GM10248 (cell line): ENCODE data around the gene PIK3CG.

Experiments used
- CTCF ChIA-PET: fragments of 300-600 bp; sonication (Branson Sonifier 250); formaldehyde crosslinking; extraction: SDS; loops from one replicate; lab custom pipeline; 2021; ENCODE audit warnings: antibody characterized with exemption; lab: Yijun Ruan, JAX
- POLR2A ChIA-PET: fragments of 350-650 bp; sonication (Branson Sonifier 250); formaldehyde crosslinking; extraction: SDS; loops from one replicate; lab custom pipeline; 2020; ENCODE audit warnings: antibody characterized with exemption; lab: Yijun Ruan, JAX
- DNase-seq: peaks from one replicate; pipeline ENCODE4 v3.0.0; 2012; ENCODE audit errors: extremely low spot score
- TF ChIP-seq, protein P1 (sequence below): IDR thresholded peaks from 2 replicates; pipeline ENCODE4 v1.5.1; 2012; ENCODE audit warnings: mild to moderate bottlenecking, low read depth; ENCODE audit errors: extremely low read depth, missing control alignments, control extremely low read depth

Gene PIK3CG

DNA sequence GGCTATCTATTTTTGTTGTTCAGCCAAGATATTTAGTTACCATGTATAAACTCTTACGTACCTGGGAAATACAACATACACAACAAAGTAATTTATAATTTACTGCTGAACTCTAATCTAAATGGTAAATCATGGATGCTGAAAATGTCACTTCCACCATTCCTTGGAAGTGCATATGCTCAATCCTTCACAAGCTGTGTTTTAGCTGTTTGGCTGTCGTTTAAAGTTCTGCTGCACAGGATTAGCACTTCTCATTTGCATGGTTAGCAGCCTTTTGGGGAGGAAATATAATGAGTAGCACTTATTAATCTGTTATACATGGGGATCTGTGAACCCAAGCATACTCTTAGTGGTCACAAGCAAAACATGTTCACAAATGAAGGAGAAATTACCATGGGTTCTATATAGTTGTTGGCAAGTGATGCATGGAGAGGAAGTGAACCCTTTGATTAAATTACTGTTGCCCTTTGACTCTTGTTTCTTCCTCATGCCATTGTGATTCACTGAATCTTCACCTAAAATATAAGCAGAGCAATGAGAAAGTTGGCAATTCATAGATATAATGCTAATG, 18.5 kb downstream of the PIK3CG start:
- TF ChIP-seq, protein P1, sequence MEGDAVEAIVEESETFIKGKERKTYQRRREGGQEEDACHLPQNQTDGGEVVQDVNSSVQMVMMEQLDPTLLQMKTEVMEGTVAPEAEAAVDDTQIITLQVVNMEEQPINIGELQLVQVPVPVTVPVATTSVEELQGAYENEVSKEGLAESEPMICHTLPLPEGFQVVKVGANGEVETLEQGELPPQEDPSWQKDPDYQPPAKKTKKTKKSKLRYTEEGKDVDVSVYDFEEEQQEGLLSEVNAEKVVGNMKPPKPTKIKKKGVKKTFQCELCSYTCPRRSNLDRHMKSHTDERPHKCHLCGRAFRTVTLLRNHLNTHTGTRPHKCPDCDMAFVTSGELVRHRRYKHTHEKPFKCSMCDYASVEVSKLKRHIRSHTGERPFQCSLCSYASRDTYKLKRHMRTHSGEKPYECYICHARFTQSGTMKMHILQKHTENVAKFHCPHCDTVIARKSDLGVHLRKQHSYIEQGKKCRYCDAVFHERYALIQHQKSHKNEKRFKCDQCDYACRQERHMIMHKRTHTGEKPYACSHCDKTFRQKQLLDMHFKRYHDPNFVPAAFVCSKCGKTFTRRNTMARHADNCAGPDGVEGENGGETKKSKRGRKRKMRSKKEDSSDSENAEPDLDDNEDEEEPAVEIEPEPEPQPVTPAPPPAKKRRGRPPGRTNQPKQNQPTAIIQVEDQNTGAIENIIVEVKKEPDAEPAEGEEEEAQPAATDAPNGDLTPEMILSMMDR = no peak
- ChIA-PET CTCF (interaction anchor here (1.0 kb wide), 1 partner anchor 12 kb away, joined by 3 read pairs; no protein-coding TSS in a partner anchor), POLR2A (no interaction called here)
- no peak for DNase-seq

DNA sequence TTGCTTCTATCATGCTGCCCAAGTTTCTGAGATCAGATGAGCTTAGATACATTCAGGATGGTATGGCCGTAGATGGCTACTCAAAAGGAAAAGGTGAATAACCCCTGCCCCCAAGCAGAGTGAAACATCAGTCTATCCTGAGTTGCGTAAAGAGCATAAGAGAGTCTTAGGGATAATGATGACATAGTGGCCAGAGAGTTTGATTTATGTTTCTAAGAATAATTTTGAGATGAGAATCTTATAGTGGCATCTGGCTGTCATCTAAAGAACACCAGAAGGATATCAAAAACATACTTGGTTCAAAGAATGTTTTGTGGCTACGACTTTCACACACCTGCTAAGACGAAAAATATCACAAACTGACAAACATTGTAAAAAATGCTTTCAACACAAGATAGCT, 20.6 kb downstream of the PIK3CG start:
- no peak for DNase-seq
- CTCF ChIA-PET = interaction anchor here (0.9 to 1.6 kb wide), 3 partner anchors 11 to 17 kb away, joined by 3 to 4 read pairs (median 3); no protein-coding TSS in a partner anchor
- TF ChIP-seq, protein P1 = no peak
- POLR2A ChIA-PET = interaction anchor here (0.5 to 1.9 kb wide), 2 partner anchors 15 to 343 kb away, joined by 3 to 4 read pairs; no protein-coding TSS in a partner anchor

DNA sequence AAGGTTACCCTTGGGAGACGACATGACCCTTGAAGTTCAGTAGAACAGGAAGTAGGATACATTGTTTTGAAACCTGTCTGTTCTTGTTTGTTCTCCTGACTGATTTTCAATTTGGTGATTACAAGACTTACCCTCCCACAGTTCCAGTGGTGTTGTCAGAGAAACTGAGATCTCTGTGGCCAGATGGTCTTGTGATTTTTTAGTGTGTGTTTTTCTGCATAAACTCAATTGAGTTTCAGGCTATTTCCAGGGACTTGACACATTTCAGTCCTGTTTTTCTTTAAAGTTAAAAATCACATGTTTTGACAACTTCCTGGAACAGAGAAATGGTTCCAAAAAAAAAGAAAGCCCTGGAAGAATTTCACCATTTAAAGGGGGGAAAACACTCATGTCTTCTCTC, 22.3 kb downstream of the PIK3CG start:
- ChIA-PET CTCF (no interaction called here), POLR2A (no interaction called here)
- TF ChIP-seq, protein P1 = no peak
- peak; percentile 39 for DNase-seq

DNA sequence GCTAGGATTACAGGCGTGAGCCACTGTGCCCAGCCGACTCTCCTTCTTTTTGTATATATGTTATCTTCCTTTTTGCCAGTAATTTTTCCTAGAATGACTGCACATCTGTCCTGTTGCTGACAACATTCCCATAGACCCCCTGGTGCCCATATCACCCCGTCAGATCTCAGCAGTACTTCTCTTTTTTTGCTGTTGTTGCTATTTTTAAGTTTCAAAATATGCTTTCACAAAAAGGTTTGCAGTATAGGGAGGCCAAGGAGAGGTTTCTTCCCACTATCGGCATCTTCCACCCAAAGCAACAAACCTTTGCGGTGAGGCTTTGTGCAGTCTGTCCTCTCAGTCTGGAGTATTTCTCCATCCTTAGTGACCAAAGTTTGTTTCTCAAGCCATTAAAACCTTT, 23.1 kb downstream of the PIK3CG start:
- ChIA-PET POLR2A (no interaction called here), CTCF (no interaction called here)
- TF ChIP-seq, protein P1 = no peak
- DNase-seq = no peak

DNA sequence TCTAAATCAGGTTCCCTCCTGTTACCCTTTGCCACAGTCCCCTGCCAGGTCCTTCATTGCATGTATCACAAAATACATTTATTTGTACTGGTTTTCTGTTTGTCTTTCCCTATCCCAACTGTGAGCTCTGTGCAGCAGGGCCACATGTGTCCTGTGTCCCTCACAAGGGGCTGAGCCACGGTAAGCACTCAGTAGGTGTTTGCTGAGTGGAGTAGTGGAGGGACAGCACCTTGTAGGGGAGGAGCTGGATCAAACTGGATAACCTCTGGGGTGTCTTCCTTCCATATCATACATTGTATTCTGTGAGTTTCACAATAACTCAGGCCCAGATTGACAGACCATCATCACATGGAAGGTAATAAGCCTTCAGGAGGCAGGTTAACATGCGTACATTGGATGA, 25.9 kb downstream of the PIK3CG start:
- ChIA-PET POLR2A (interaction anchor here (0.6 kb wide), 1 partner anchor 277 kb away, joined by 4 read pairs; no protein-coding TSS in a partner anchor), CTCF (interaction anchor here (1.5 kb wide), 1 partner anchor 260 kb away, joined by 4 read pairs; no protein-coding TSS in a partner anchor)
- no peak for DNase-seq
- TF ChIP-seq, protein P1 = no peak

DNA sequence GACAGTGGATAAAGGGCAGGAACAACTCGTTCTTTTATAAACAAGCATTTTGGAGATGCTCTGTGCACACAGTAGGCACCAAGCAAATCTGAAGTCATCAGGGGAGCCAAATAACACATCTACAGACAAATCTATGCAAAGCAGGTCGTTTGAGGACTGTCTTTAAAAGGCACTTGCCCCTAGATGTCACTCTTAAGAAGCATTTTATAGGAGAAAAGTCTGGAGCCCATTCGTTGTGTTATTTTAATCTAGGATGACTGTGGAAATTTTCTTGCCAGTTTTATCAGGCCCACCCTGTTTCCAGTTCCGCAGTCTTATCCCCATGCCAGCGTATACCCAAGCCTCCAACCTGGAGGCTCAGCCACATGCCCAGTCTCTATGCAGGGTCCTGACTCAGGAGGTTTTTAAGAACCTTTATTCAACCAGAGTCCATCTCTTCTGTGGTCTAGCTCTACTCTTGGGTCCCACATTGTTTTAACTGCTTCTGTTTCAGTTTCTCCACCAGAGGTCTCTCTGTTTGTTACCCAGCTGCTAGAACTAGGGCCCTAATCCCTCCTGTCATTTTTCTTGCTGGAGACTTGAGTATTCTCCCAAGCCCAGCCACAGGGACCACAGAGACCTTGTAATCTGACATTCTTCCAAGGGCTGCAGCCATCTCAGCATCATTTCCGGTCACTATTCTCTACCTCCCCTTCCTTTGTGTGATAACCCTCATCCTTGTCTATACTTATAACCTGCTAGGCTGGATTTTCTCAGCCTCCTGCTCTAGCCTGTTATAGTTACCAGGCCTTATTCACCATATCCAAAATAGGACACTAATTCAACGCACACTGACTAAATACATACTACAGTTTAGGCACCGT, 26.7 kb downstream of the PIK3CG start:
- TF ChIP-seq, protein P1 = no peak
- CTCF ChIA-PET = interaction anchor here (1.5 kb wide), 1 partner anchor 259 kb away, joined by 4 read pairs; no protein-coding TSS in a partner anchor
- POLR2A ChIA-PET = interaction anchor here (0.6 kb wide), 1 partner anchor 276 kb away, joined by 4 read pairs; no protein-coding TSS in a partner anchor
- no peak for DNase-seq
